GM18508 (cell line): Measurements from ENCODE around the gene RIMOC1.
"Not testable (repeated sequence)": the region's sequence is repeated elsewhere in the genome, so short reads cannot be mapped to it uniquely, and the experiment has no call there.

Experiments used
- ATAC-seq: cut with Tn5 transposase; IDR thresholded peaks from one replicate; pipeline ENCODE4 v1.9.1; 2021; ENCODE audit warnings: moderate number of reproducible peaks; ENCODE audit not compliant: insufficient read depth, unreplicated experiment

RIMOC1 gene

DNA sequence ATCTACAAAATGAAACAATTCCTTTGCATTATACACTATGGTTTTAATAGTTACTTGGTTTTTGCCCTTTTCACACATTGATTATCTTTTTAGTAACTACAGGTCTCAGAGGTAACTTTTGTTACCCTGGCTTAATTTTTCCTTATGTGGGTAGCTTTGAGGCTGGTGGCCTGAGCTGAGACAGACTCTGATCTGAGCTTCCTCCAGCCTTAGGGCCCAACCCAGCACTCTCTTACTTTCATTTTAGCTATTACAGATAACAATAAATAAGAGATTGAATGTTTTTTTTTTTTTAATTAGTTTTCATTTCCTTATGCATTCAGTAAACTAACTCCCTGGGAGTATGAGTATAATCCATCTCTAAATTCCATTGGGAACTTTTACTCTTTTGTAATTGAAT lies 18.9 kb upstream of the RIMOC1 start:
- ATAC-seq = no peak

DNA sequence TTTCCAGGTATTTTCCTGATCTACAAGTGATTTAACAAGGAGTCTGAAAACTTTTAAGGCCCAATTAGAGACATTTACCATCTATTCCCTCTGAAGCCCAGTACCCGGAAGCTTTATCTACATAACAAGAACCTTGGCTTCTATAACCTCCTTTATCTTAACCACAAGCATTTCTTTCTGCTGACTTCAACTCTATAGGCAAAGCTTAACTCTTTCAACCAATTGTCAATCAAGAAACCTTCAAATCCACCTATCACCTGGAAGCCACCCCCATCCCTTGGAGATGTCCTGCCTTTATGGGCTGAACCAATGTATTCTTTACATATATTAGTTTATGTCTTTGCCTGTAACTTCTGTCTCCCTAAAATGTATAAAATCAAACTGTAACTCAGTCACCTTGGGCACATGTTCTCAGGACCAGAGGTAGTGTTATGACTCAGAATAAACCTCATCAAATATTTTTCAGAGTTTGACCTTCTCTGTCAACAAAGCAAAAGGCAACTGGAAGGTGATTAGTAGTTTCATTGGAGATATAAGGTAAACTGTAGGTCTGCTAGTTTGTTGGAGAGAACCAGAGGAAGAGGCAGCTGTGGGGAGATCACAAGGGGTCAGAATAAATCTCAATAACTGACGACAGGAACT lies 13.0 kb upstream of the RIMOC1 start:
- ATAC-seq = peak; percentile 42

DNA sequence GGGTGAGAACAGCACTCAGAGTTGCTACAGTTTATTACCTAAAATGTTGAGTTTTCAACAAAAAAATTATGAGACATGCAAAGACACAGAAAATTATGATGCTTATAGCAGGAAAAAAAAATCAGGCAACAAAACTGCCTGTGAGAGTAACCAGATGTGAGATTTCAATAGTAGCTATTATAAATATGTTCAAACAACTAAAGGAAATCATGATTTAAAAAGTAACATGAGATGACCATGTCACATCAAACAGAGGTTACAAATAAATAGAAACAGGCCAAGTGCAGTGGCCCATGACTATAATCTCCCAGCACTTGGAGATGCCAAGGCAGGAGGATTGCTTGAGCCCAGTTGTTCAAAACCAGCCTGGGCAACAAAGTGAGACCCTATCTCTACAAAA lies 12.1 kb upstream of the RIMOC1 start:
- ATAC-seq = no peak

DNA sequence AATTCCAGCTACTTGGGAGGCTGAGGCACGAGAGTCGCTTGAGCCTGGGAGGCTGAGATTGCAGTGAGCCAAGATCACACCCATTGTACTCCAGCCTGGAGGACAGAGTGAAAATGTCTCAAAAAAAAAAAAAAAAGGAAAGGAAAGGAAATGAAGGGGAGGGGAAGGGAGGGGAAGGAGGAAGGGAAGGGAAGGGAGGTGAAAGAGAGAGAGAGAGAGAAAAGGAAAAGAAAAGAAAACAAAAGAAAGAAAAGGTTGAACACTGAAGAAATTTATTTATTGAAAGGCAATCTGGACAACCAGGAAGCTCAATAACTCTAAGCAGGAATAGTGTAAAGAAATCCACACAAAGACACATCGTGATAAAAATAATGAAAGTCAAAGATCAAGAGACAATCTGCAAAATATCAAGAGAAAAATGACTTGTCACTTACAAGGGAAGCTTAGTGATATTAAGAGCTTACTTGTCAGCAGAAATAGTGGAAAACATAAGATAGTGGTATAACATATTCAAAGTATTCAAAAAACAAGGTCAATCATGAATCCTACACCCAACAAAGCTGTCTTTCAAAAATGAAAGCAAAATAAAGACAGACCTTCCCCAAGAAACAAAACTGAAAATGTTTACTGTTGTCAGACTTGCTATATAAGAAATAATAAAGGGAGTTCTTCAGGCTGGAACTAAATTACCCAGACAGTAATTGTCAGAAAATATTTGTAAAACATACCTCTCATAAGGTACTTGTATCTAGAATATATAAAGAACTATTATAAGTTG lies 10.9 kb upstream of the RIMOC1 start:
- ATAC-seq = peak; percentile 62

DNA sequence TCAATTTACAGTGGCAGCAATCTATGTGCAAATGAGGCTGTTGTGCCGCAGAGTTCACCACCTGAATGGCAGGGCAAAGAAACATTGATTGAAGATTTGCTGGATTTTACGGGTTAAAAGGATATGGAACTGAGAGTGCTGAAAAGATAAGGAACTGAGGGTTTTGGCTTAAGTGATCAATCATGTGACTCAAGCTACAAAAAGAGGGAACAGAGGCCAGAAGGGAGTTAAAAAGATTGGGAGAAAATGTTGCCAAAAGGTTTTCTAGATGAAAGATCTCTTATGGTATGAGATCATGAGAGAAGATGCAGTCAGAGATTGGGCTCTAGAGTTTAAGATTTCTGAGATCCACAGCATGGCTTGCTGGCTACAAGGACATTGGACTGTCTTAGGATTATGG lies 7.9 kb upstream of the RIMOC1 start:
- no peak for ATAC-seq

DNA sequence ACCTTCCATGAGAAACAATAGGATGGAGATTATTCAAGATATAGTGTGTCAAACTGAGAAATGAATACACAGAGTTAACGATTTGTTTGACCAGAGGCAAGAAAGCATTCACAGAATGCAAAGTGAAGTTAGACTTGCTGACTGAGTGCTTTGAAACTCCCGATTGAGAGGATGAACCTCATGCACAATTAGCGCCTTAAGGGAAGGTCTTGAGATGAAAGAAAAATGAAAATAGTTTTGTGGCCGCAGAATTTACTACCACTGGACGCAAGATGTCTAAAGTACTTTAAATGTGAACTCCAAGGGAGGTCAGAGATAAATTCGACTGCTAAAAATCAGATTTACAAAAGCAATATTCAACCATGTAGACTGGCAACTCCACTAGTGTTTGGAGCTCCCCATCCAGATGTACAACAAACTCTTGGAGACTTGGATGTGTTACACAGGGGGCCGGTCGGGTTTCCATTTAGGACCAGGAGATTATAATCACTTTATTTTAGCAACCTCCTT lies 707 bp upstream of the RIMOC1 start:
- no peak for ATAC-seq

DNA sequence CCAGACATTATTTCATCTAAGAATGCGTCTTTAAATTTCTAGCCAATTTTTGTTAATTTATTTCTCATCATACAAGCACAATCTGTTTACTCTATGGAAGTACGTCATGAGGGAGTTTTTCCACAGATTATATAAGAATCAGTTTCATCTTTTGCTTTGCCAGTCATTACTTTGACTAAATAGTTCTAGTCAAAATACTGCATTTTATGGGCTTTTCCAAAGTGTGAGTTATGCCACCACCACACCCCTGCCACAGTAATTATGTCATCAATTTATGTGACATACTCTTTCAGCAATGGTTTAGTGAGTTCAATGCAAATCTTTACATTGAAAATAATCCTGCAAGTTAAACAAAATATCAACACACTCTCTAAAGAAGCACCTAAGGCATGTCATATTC lies 2.0 kb downstream of the RIMOC1 start:
- ATAC-seq = no peak

DNA sequence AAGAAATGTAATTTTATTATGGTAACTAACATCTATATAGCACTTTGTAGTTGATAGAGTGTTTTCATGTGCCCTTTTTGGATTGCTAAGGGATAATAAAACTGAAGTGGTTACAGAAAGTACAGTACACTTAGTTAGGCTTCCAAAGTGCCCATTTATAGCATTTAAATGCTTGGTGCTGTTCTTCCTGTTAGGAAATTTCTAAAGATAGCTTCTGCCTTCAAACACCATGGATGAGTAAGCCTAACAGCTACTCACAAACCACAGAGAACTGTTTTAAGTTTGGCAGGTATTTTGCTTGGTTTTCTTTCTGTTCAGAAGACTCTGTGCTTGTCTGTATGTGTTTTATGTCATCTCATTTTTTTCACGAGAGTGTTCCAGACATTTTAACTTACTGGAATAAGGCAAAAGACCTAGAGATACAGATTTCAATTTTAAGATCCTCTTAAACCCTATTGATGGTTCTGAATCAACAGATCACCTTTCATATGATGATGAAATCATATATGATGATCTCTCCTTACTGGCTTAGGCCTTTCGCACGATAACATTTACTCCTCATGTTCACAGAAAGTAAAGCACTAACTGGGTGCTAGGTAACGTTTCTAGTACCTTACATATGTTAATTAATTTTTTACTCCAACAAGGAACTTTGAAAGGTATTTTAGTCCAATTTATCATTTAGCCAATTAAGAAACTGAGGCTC lies 4.4 kb downstream of the RIMOC1 start:
- no peak for ATAC-seq

DNA sequence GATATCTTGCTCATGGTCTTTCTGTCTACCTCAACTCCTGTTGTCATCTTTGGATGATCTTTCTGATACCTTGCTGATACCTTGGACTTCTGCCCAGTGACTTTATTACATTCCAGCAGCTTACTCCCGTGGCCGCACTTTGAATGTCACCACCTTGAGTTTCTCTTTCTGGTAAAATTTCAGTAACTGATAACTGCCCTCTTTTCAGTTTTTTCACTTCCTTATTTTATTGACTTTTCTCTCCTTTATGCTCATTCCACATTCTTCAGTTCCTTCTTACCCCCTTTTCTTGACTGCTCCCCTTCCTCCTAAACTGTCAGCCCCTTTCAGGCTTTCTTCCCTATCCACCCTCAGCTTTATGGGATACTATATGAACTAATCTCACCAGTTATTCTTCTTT lies 14.0 kb downstream of the RIMOC1 start:
- ATAC-seq = no peak

DNA sequence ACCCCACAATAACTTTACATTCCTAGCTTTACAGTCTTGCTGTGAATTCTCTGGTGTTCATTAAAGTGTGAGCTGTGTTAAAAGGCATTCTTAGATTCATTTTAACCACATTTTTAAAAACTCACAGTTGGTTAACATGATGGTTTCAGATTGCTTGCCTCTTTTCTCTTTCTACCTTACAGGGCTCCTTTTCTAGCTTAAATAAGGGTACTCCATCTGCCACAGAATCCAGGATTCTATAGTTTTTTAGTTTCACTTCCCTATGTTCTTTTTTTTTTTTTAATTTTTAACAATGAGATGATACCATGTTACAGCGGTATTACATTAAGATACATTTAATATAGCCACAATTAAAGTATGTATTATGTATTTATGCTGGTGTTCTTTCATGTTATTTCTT lies 17.0 kb downstream of the RIMOC1 start:
- ATAC-seq = no peak

DNA sequence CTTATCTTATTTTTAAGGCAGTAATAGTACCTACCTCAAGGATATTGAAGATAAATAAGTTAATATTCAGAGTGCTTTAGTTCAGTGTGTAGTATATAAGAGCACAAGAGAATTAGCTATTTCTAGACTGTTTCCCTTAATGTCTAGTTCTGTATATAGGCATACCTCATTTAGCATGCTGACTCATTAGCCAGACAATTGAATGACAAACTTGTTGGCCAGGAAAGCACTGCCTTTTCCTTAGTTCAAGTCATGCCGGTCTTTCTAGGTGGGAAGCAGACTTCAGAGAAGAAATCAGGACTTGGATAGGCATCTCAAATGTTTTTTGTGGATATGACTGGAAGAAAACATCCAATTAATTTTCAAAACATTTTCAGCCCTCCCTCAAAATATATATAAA lies 17.7 kb downstream of the RIMOC1 start:
- ATAC-seq = no peak

DNA sequence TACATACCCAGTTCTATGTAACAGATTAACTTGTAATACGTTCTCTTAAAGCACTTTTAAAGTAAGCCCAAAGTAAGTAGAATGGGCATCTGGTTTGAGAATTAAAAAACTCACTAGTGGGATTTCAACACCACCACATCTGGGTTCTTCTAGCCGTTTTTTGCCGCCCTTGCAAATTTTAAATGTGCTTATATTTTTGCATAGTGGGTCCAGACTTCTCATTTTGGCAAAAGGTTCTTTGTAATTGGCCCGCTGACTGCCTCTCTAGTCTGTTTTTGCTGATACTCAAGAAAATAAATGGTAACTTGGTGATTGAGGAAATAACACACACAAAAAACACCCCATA lies 20.4 kb downstream of the RIMOC1 start:
- no peak for ATAC-seq

DNA sequence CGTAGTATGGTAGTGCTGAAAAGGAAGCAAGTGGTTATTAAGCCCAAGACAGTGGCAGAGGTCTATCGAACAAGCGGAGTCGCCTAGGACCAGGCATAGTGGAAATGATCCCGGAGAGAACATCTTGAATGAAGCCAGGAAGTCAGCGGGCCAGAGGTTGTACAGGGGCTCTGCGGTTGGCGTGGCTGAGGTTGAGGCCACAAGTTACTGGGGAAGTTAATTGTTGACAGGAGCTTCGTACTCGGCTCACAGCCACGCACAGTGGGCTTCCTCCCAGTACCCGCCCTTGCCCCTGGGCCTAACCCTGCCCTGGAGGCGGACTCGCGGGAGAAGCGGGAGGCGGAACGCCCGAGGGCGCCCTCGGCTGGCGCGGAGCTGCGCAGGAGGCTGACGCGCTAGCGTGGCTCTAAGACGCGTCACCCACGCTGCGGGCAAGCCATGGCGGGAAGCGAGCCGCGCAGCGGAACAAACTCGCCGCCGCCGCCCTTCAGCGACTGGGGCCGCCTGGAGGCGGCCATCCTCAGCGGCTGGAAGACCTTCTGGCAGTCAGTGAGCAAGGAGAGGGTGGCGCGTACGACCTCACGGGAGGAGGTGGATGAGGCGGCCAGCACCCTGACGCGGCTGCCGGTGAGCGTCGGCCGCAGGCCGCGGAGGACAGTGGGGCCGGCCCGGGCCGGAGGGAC lies 20.9 kb downstream of the RIMOC1 start, which contains the start of gene FBXO4:
Gene FBXO4, plus strand, starts transcription at position 410 of the 683 bp plus-strand sequence. Its CDS starts 29 bp downstream, at position 439.
- ATAC-seq = peak; percentile 72

DNA sequence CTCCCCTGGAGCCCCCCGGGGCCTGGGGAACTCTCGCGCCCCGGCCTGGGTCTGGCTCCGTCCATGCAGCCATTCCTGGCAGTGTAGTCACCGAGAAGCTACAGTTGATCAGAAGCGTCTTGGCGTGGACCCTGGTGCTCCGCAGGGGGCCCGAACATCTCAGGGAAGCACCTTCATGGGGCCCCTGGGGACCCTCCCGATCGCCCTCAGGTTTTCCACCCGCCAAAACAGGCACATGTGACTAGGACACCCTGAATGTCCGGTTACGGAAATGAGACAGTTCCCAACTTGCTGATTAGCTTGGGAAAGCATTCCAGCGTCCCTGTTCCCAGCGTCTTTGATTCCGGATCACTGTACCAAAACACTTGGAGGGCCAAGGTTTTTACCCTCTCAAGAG lies 21.4 kb downstream of the RIMOC1 start:
- peak; percentile 5 for ATAC-seq

DNA sequence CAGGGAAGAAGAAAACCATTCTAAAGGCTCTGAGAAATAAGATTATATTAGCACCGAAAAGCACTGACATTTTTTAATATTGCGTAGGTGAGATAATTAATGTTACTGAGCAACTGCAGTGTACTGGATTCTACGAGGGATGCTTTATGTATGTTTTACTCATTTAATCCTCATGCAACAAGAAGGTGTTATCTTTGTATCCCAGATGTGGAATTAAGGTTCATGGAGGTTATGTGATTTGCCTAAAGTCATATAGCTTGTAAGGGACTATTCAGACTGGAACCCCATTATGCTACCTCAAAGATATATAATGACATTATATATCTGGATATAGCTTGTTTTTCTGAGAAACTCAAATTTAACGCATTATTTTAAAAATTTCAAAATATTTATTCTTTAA lies 23.5 kb downstream of the RIMOC1 start:
- no peak for ATAC-seq

DNA sequence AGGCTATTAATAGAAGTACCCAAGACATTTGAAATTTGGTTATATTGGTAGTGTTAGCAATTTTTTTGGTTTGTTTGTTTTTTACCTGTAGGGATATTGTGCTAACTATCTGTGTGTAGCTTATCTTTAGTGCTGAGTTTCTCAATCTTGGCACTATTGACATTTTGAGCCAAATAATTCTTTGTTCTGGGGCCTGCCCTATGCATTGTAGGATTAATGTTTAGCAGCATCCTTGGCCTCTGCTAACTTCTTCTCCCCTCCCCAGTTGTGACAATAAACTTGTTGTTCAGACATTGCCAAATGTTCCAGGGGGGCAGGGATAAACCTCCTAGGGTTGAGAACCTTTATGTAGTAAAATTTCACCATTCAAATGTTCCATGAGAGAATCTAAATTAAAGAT lies 24.9 kb downstream of the RIMOC1 start:
- no peak for ATAC-seq

DNA sequence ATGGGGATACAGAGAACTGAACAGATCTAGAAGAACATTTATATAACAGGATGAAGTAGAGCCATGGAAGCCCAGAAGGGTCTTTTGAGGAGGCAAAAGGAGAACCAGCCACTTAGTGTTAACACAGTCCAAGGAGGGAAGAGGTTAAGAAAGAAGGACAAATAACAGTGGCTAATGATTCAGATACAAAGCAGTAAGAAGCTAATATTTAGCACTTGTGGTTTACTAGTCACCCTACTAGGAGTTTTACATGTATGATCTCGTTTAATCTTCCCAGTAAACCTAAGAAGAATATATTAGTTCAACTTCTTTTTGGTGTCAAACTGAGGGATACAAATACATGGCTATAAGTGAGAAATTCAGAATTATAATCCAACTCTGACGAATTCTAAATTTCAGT lies 28.6 kb downstream of the RIMOC1 start:
- ATAC-seq = no peak

DNA sequence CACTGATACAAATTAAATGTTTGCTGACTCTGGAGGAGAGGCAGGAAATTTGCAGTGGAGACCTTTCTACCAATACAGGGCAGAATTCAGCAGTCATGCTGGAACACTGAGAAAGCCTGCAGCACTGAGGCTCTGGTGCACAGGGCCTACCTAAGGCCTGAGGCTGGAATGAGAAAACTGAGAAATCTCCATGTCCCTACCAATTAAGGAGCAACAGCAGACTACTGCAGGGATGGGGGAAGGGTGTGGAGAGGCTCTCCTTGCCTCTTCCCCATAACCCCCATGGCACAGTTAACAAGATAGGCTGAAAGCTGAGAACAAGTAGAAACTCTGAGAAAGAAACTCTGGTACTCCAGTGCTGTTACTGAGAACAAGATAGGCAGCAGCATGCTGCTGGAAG lies 31.4 kb downstream of the RIMOC1 start:
- ATAC-seq = no peak

DNA sequence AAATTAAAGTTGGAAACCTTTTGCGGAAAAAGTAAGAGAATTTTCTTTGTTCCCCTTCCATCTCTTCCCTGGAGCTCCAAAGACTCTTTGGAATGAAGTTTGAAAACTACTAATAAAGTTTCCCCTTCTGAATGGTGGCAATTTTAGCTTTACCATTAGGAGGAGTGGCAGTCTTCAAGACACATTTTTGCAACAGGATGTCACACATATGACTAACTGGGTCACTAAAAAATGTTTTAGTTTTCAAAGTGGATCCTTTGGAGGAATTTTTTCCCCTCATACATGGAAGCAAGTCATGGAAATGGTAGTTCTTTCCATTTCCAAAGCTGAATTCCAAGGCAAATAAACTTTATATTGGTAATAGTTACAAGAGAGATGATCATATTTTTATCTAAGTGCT lies 36.5 kb downstream of the RIMOC1 start:
- ATAC-seq = no peak

DNA sequence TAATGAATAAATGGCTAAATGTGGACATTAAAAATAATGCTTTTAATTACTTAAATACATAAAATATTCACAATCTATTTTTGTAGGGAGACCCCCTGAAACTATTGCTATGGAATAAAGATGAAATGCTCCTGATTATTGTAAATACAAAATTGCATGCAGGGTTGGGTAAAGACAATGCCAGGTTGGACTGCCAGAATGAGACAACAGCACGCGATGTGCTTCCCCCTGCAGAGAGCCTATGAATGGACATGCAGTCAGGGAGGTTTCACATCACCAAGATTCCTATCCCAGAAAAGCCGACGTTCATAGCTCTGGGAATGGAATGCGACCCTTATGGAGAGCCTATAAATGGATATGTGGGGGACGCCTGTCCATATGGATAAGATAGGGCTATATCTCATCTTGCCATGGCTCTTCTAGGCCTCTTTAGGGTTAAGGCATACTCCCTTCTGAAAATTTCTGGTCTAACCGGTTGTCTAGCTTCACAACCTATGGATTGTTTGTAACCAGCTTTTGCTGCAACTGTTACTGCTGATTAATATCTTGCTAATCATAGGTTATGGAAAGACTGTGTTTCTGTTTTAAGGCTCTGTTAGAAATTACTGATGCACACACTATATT lies 41.3 kb downstream of the RIMOC1 start:
- not testable (repeated sequence) for ATAC-seq
